ENCODE data around the gene COL5A1. TPM values are rescaled to one million over a fixed set of nuclear protein-coding genes. Genes with fewer than 3 reads are reported as not detected.

Gene COL5A1
- total RNA-seq, 1 donor from 2014 or later, result 1,552 TPM

- TF ChIP-seq, protein P1, sequence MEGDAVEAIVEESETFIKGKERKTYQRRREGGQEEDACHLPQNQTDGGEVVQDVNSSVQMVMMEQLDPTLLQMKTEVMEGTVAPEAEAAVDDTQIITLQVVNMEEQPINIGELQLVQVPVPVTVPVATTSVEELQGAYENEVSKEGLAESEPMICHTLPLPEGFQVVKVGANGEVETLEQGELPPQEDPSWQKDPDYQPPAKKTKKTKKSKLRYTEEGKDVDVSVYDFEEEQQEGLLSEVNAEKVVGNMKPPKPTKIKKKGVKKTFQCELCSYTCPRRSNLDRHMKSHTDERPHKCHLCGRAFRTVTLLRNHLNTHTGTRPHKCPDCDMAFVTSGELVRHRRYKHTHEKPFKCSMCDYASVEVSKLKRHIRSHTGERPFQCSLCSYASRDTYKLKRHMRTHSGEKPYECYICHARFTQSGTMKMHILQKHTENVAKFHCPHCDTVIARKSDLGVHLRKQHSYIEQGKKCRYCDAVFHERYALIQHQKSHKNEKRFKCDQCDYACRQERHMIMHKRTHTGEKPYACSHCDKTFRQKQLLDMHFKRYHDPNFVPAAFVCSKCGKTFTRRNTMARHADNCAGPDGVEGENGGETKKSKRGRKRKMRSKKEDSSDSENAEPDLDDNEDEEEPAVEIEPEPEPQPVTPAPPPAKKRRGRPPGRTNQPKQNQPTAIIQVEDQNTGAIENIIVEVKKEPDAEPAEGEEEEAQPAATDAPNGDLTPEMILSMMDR (IDR thresholded peaks at IDR 0.05), result no peak
- Mint-ChIP-seq H3K27me3 (ENCODE audit: unreplicated experiment) (no peaks in the 10 kb centered on the region), H3K27ac (ENCODE audit: unreplicated experiment) (no peak overlapping the region)
Measured at GRCh38 chr9:134832471-134832870, 190.9 kb downstream of the COL5A1 start.

DNA sequence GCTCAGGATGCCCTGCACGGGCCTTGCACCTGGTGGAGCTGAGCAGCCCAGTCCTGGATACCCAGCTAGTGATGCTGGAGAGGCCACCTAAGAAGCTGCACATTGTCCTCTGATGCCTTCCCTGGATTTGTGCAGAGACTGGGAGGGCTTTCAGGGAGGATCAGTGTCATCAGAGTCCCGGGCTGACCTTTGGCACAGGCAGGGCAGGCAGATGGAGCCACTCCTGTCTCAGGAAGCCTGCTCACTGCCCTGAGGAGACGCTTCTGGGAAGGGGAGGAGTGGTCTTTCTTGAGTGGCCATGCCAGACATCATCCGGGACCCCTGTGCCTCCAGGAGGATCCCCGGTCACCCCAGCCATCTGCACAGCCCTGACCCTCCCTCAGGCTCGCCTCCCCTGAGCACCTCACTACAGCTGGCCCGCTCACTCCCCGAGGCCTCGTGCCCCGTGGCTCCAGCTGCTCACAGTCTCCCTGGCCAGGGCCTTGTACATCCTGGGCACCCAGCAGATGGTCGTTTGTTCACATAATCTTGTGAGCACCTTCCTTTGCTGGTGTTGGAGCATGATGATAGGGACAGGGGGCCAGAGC, 191.8 kb downstream of the COL5A1 start:
- Mint-ChIP-seq H3K4me3 (ENCODE audit: unreplicated experiment) (no peak overlapping the region), H3K4me1 (ENCODE audit: unreplicated experiment) (no peaks in the 10 kb centered on the region)

More at GRCh38 chr9:134832471-134832870, 190.9 kb downstream of the COL5A1 start:
- H3K36me3 Mint-ChIP-seq (ENCODE audit: unreplicated experiment), result peaks cover 24% of the 10 kb centered on the region
- no peak overlapping the region for H3K4me3 Mint-ChIP-seq (ENCODE audit: unreplicated experiment)
- no peak for DNase-seq (ENCODE audit: extremely low spot score, unreplicated experiment)
- H3K4me1 Mint-ChIP-seq (ENCODE audit: unreplicated experiment), result no peaks in the 10 kb centered on the region
- H3K9me3 Mint-ChIP-seq (ENCODE audit: unreplicated experiment), result no peaks in the 10 kb centered on the region

DNA sequence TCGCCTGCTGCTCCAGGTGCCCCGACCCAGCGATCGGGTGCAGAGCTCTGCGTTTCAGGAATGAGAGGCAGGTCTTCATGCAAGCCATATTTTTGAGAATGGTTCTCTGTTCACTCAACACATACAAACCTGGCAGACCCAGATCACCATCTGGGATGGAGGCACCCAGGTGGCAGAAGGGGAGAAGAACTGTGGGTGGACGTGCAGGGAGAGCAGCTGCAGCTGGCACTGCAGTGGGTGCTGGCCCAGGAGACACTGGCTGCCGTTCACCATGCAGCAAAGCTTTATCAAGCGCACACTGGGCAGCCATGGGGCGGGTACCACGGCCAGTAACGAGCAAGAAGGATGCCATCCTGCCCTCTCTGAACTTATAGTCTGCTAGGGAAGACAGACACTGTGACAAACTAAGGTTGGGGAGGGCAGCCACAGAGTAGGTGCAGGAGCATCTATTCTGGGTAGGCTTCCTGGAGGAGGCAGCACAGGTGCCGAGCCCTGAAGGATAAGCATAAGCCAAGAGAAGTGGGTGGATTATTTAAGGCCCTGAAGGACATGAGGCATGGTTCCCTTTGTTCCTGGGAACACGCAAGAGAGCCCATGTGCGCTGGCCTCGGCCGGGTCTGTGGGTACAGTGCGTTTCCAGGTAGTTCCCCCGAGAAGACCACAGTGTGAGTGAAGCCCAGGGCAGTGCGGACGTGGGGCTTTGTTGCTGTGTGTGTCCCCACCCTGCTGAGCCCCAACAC, 192.8 kb downstream of the COL5A1 start:
- no peak for DNase-seq (ENCODE audit: extremely low spot score, unreplicated experiment)
- TF ChIP-seq, protein P1 (IDR thresholded peaks at IDR 0.05), result no peak
- Mint-ChIP-seq H3K27ac (ENCODE audit: unreplicated experiment) (no peak overlapping the region), H3K9me3 (ENCODE audit: unreplicated experiment) (no peaks in the 10 kb centered on the region), H3K27me3 (ENCODE audit: unreplicated experiment) (no peaks in the 10 kb centered on the region), H3K4me1 (ENCODE audit: unreplicated experiment) (no peaks in the 10 kb centered on the region), H3K4me3 (ENCODE audit: unreplicated experiment) (no peak overlapping the region), H3K36me3 (ENCODE audit: unreplicated experiment) (peaks cover 30% of the 10 kb centered on the region)

More for the DNA sequence above, 191.8 kb downstream of the COL5A1 start:
- DNase-seq (ENCODE audit: extremely low spot score, unreplicated experiment), result no peak
- H3K27me3 Mint-ChIP-seq (ENCODE audit: unreplicated experiment), result no peaks in the 10 kb centered on the region
- H3K36me3 Mint-ChIP-seq (ENCODE audit: unreplicated experiment), result peaks cover 28% of the 10 kb centered on the region
- no peak overlapping the region for H3K27ac Mint-ChIP-seq (ENCODE audit: unreplicated experiment)
- H3K9me3 Mint-ChIP-seq (ENCODE audit: unreplicated experiment), result no peaks in the 10 kb centered on the region
- TF ChIP-seq, protein P1 (IDR thresholded peaks at IDR 0.05), result no peak

- Mint-ChIP-seq H3K4me1 (ENCODE audit: unreplicated experiment) (no peaks in the 10 kb centered on the region), H3K27ac (ENCODE audit: unreplicated experiment) (no peak overlapping the region), H3K4me3 (ENCODE audit: unreplicated experiment) (no peak overlapping the region), H3K9me3 (ENCODE audit: unreplicated experiment) (no peaks in the 10 kb centered on the region), H3K36me3 (ENCODE audit: unreplicated experiment) (peaks cover 30% of the 10 kb centered on the region), H3K27me3 (ENCODE audit: unreplicated experiment) (no peaks in the 10 kb centered on the region)
- TF ChIP-seq, protein P1 (IDR thresholded peaks at IDR 0.05), result no peak
- no peak for DNase-seq (ENCODE audit: extremely low spot score, unreplicated experiment)
Measured at GRCh38 chr9:134834957-134835419, 193.4 kb downstream of the COL5A1 start.

DNA sequence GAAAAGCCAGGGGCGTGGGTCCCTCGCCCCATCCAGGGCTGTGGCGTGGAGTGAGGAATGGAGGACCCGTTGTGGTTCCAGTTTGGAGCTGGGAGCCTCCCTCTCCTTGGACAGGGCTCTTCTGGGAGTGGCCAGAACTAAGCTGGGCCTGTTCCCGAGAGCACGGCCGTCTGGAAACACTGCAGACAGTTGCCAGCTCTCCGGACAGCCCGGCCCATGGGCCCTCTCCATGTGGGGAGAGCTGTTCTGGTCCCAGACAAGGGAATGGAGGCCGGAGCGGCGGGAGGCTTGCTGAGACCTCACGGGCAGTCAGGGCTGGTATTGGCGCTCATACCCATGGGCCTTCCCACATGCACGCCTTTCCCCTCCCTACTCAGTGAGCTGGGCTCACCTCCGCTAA, 193.8 kb downstream of the COL5A1 start:
- peaks cover 29% of the 10 kb centered on the region for H3K36me3 Mint-ChIP-seq (ENCODE audit: unreplicated experiment)
- TF ChIP-seq, protein P1 (IDR thresholded peaks at IDR 0.05), result no peak
- DNase-seq (ENCODE audit: extremely low spot score, unreplicated experiment), result no peak
- H3K4me3 Mint-ChIP-seq (ENCODE audit: unreplicated experiment), result no peak overlapping the region
- H3K27me3 Mint-ChIP-seq (ENCODE audit: unreplicated experiment), result no peaks in the 10 kb centered on the region
- H3K4me1 Mint-ChIP-seq (ENCODE audit: unreplicated experiment), result no peaks in the 10 kb centered on the region
- H3K27ac Mint-ChIP-seq (ENCODE audit: unreplicated experiment), result no peak overlapping the region
- H3K9me3 Mint-ChIP-seq (ENCODE audit: unreplicated experiment), result no peaks in the 10 kb centered on the region

Data from osteocyte (in vitro differentiated cells).